ENCODE measurements around the gene POLR3F. TPM values are rescaled to one million over a fixed set of nuclear protein-coding genes. Genes with fewer than 3 reads are reported as not detected.

Gene POLR3F
- total and polyA plus RNA-seq, 2 donors (not counting 3 experiments of a cell fraction or from before 2014, with no cell fraction given) = 4.5 to 9.8 TPM

GRCh38 chr20:18529041-18529440 is 61.9 kb downstream of the POLR3F start:
- H3K4me2 ChIP-seq (ENCODE audit: insufficient read depth, low read length) = no peak overlapping the region
- no peak overlapping the region for H3K9ac ChIP-seq (replicated peaks; ENCODE audit: extremely low read depth, insufficient read depth, low read length)
- H3K36me3 ChIP-seq (ENCODE audit: control insufficient read depth in 2 of 2, extremely low read depth in 1 of 2, insufficient read depth in 2 of 2, low read length in 2 of 2) = peaks cover 35 to 54% of the 10 kb centered on the region in 2 experiments
- no peaks in the 10 kb centered on the region for H3K9me3 ChIP-seq (replicated peaks; ENCODE audit: control insufficient read depth, insufficient read depth, low read length)
- H3K27me3 ChIP-seq (ENCODE audit: control insufficient read depth in 2 of 2, insufficient read depth in 2 of 2, low read length in 2 of 2) = no peaks in the 10 kb centered on the region
- FAIRE-seq (no peak), DNase-seq (ENCODE audit: low read depth, low spot score) (no peak)
- ChIA-PET POLR2A (no interaction called here), CTCF (interaction anchor here (0.6 kb wide), 1 partner anchor 13 kb away, joined by 3 read pairs; no protein-coding TSS in a partner anchor)
- no peak overlapping the region for H3K4me3 ChIP-seq (replicated peaks in 1 of 3; ENCODE audit: insufficient read depth in 1 of 3, low read depth in 1 of 3, low read length in 3 of 3)
- no peak overlapping the region for H3K27ac ChIP-seq (ENCODE audit: insufficient read depth, low read depth, low read length)
- BruUV-seq (replicated peaks) = no TSS peak
- no peaks in the 10 kb centered on the region for H4K20me1 ChIP-seq (replicated peaks; ENCODE audit: control insufficient read depth, extremely low read depth, insufficient read depth, low read length)
- no peaks in the 10 kb centered on the region for H3K9me1 ChIP-seq (replicated peaks; ENCODE audit: control insufficient read depth, extremely low read depth, insufficient read depth, low read length)
- intact Hi-C loops (cut with micrococcal nuclease) (no loop called here), dilution Hi-C loops (cut with MboI; ENCODE audit: extremely low pct_ligation_motif_present, low sequenced_read_pairs) (no loop called here)
- H3K79me2 ChIP-seq (ENCODE audit: control insufficient read depth, insufficient read depth, low read length) = no peaks in the 10 kb centered on the region
- TF ChIP-seq JUN (IDR thresholded peaks at IDR 0.05; ENCODE audit: borderline replicate concordance, insufficient read depth, insufficient read length, low read depth) (no peak), POLR2A (IDR thresholded peaks at IDR 0.05; ENCODE audit: low read depth, low read length) (no peak), EZH2 (IDR thresholded peaks at IDR 0.05; ENCODE audit: borderline replicate concordance, low read depth, low read length, severe bottlenecking) (no peak), MAX (IDR thresholded peaks at IDR 0.05; ENCODE audit: insufficient read depth, insufficient read length) (no peak), FOS (IDR thresholded peaks at IDR 0.05; ENCODE audit: borderline replicate concordance, insufficient read depth, low read length) (no peak), MYC (IDR thresholded peaks at IDR 0.05; ENCODE audit: low read depth, low read length) (no peak), GATA2 (IDR thresholded peaks at IDR 0.05; ENCODE audit: insufficient read depth, insufficient read length, low read depth, low read length) (no peak), CTCF (IDR thresholded peaks at IDR 0.05; ENCODE audit: extremely low read depth in 1 of 2, insufficient read depth in 1 of 2, low read depth in 1 of 2, low read length in 2 of 2) (no peak)
- no peak overlapping the region for H2AFZ ChIP-seq (ENCODE audit: low read depth, low read length)
- H3K4me1 ChIP-seq (ENCODE audit: control insufficient read depth, extremely low read depth, insufficient read depth, low read length) = no peaks in the 10 kb centered on the region
